Astrocyte (in vitro differentiated cells and primary cell): ENCODE results near the gene TSPAN17.

Experiments used
- EZH2 ChIP-seq: IDR thresholded peaks from 2 replicates; pipeline ENCODE4 v1.6.1; 2012; ENCODE audit warnings: mild to moderate bottlenecking, low read length, inconsistent platforms; ENCODE audit not compliant: insufficient read depth
- TF ChIP-seq, protein P1 (sequence below): IDR thresholded peaks from 2 replicates; pipeline ENCODE4 v1.5.1; 2011; ENCODE audit warnings: low read depth, mild to moderate bottlenecking, inconsistent platforms, low read length, moderate library complexity; ENCODE audit not compliant: insufficient read depth

DNA sequence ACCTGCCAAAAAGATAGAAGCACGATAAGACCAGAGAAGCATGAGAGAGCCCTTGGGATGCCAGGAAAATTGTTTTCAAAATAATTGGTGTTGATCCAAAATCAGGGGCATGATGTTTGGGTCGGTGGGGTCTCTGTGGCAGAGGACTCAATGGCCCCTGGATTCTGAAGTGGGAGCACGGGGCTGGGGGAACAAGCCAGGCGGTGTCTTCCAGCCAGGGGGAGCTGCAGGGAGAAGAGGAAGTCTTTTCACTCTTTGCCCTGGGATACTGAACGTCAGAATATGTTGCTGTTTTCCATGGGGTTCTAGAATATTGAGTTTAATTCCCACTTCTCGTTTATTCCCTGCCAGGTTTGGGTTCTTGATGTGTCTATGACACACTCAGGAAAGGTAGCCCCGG is 20.4 kb downstream of the TSPAN17 start:
- TF ChIP-seq, protein P1, sequence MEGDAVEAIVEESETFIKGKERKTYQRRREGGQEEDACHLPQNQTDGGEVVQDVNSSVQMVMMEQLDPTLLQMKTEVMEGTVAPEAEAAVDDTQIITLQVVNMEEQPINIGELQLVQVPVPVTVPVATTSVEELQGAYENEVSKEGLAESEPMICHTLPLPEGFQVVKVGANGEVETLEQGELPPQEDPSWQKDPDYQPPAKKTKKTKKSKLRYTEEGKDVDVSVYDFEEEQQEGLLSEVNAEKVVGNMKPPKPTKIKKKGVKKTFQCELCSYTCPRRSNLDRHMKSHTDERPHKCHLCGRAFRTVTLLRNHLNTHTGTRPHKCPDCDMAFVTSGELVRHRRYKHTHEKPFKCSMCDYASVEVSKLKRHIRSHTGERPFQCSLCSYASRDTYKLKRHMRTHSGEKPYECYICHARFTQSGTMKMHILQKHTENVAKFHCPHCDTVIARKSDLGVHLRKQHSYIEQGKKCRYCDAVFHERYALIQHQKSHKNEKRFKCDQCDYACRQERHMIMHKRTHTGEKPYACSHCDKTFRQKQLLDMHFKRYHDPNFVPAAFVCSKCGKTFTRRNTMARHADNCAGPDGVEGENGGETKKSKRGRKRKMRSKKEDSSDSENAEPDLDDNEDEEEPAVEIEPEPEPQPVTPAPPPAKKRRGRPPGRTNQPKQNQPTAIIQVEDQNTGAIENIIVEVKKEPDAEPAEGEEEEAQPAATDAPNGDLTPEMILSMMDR = no peak
- TF ChIP-seq EZH2 = no peak
